B cell (primary cell): ENCODE results near the gene NFATC1.

Source experiments
- CTCF ChIP-seq: fragments of 200-600 bp; IDR thresholded peaks from one replicate; pipeline ENCODE4 v1.8.0; 2022; ENCODE audit warnings: antibody characterized with exemption, mild to moderate bottlenecking
- EZH2 ChIP-seq: IDR thresholded peaks from 2 replicates; pipeline ENCODE4 v1.6.1; 2012; ENCODE audit warnings: borderline replicate concordance, low read depth, mild to moderate bottlenecking, moderate library complexity, low read length; ENCODE audit not compliant: insufficient read depth, poor library complexity, severe bottlenecking

GRCh38 chr18:79529296-79529695 lies 133.6 kb downstream of the NFATC1 start:
- TF ChIP-seq CTCF = no peak
- TF ChIP-seq EZH2 = no peak
